ENCODE data around the gene BMPR2.
"Not testable (repeated sequence)": the region's sequence is repeated elsewhere in the genome, so short reads cannot be mapped to it uniquely, and the experiment has no call there.

Gene BMPR2

DNA sequence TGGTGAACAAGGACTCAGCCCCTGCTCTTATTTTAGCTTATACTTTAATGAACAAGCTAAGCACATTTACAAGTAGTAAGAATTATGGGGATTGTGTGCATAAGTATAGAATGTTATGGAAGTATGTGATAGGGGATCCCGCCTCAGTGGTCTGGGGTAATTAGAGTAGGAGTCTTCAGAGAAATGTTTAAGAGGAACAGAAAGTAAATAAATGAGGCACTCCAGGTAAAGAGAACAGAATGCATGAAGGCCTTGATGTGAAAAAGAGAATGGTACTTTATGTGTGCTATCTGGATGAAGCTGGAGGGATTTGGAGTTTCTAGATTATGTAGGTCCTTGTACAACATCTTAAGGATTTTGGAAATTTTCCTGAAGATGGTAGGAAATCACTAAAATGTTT, 76.6 kb downstream of the BMPR2 start:
- no peak for DNase-seq (ENCODE audit: low spot score)

DNA sequence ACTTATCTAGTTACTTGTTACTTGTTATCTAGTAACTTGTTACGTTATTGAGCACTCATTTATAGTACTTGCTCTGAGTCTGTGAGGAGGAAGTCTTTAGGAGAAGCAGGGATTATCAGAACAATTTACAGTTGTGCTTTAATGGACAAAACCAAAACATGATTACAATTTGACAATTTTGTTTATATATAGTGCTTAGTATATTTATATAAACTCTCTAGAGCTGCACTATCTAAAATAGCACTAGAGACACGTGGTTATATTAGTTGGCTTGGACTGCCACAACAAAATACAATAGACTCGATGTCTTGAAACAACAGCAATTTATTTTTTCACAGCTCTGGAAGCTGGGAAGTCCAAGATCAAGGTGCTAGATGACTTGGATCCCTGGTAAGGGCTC, 78.4 kb downstream of the BMPR2 start:
- no peak for DNase-seq (ENCODE audit: low spot score)

DNA sequence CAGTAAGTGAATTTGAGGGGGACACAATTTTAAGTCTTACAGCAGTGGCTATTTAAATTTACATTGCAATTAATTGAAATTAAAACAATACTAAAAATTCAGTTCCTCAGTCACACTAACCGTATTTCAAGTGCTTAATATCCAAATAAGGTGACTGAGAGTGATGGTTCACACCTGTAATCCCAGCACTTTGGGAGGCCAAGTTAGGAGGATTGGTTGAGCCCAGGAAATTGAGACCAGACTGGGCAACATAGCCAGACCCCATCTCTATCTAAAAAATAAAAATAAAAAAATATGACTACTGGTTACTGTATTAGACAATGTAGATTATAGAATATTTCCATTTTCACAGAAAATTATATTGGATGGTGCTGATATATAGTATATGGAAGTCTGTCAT, 79.0 kb downstream of the BMPR2 start:
- no peak for DNase-seq (ENCODE audit: low spot score)

DNA sequence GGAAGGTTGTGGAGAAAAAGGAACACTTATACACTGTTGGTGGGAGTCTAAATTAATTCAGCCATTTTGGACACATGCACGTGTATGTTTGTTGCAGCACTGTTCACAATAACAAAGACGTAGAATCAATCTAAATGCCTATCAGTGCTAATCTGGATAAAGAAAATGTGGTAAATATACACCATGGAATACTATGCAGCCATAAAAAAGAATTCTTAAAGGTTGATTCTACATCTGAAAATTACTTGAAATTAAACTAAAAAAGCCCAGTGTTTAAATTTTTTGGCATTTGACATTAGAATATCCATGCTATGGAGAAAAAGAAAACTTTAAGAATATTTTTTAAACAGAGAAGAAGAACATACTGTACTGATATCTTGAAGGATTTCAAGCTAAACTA, 84.0 kb downstream of the BMPR2 start:
- DNase-seq (ENCODE audit: low spot score): no peak

DNA sequence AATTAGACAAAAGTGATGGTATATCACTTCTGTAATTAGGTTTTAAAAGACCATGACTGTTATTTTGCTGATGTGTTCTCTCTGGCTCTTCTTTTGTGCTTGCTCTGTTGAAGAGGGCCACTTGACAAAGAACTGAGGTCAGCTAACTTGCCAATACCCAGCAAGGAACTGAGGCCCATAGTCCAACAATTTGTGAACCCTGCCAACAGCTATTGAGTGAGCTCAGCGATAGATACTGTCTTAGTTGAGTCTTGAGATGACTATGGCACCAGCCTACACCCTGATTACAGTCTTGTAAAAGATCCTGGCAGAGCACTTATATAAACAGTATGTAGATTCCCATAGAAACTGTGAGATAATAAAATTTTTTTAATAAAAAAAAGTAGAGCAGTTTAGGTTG, 103.0 kb downstream of the BMPR2 start:
- no peak for DNase-seq (ENCODE audit: low spot score)

DNA sequence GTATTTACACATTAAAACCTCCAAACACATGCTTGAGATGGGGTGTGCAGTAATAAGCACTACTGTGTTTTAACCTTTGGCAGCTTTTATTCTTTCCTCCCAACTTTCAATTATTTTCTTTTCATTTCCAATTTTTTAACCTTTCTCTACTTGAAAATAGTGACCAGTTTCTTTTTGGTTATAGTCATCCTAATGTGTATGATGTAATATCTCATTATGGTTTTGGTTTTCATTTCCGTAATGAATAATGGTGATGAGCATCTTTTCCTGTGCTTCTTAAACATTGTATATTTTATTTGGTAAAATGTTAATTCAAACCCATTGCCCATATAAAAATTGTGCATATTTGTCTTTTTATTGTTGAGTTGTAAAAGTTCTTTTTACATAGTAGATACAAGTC, 103.5 kb downstream of the BMPR2 start:
- DNase-seq (ENCODE audit: low spot score): no peak

DNA sequence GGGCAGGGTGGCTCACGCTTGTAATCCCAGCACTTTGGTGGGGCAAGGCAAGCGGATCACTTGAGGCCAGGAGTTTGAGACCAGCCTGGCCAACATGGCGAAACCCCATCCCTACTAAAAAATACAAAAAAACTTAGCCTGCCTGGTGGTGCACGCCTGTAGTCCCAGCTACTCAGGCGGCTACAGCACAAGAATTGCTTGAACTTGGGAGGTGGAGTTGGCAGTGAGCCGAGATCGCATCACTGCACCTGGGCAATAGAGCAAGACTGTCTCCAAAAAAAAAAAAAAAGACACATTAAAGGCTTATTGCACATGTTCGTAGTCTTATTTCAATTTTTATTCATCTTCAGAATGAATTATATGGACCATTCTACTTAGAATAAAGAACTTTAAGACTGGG, 110.2 kb downstream of the BMPR2 start:
- no peak for DNase-seq (ENCODE audit: low spot score)

DNA sequence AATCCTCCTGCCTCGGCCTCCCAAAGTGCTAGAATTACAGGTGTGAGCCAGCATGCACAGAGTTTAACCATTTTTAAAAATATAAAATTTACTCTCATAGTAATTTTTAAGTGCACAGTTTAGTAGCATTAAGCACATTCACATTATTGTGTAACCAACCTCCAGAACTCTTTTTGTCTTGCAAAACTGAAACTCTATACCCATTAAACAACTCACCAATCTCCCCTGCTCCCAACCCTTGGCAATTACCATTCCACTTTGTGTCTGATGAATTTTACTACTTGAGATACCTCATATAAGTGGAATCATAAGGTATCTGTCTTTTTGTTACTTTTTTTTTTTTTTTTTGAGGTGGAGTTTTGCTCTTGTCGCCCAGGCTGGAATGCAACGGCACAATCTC, 112.5 kb downstream of the BMPR2 start:
- no peak for DNase-seq (ENCODE audit: low spot score)

DNA sequence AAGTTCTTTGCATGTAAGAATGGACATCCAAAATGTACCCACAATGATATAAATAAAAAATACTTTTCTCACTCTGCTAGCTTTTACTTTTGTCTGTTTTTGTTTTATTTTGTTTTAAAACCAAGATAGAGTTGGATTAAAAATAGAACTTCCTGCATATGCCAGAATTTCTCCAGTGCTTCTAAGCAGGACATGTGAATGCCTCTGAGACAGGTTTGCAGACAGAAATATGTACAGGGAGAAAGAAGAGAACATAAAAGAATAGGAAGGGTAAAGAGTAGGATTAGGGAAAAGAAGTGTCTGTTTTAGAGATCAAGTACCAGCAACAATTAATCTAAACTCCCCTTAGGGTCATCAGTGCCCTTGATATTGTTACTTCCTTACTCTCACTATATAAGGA, 114.4 kb downstream of the BMPR2 start:
- DNase-seq (ENCODE audit: low spot score): no peak

DNA sequence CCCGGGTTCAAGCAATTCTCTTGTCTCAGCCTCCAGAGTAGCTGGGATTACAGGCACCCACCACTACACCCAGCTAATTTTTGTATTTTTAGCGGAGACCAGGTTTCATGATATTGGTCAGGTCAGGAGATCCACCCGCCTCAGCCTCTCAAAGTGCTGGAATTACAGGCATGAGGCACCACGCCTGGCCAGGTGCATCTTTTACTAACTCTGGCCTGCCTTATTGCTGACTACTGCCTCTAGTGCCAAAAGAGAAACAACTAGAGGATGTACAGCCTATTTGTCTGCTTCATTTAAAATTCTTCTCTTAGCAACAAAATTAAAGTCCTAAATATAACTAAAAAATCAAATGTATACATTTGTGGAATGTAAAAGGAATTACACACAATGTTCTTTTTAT, 115.4 kb downstream of the BMPR2 start:
- no peak for DNase-seq (ENCODE audit: low spot score)

DNA sequence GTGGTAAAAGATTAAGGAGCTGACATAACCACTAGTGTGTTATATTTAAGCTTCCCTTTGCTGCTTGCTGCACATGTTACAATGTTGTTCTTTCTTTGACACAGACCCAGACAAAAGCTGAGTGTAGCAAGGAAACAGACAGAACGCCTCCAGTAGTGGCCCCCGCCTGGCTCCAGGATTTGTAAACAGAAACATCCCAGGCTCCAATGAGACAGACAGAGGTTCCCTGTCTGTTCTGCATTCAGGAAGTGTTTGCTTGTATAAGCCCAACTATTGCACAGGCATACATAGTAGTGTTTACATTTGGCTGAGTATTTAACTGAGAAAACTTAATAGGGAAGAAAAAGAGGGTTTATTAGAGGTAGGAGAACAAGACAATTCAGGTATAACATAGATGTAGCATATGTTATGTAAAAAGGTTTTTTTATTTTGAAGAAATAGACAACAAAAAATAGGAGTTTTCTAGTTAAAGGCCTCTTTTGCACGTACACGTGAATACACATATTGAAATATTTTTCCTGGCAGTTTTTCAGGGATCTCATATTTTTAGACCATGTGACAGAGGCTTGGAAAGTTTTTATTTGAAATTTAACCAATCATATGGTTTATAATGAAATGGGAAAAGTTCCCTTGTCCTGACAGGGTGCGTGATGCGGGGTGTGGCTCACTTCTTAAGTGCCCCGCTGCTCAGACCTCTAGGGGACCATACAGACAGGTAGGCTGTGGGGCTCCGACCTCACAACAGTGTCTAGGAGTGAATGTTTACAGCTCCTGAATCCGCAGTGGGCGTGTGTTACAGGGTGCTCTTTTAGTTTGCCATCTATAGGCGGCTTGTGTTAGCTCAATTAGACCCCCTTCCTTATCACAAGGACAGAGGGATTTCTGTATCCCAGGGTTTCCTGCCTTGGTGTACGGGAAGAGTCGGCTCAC, 118.4 kb downstream of the BMPR2 start:
- no peak for DNase-seq (ENCODE audit: low spot score)

DNA sequence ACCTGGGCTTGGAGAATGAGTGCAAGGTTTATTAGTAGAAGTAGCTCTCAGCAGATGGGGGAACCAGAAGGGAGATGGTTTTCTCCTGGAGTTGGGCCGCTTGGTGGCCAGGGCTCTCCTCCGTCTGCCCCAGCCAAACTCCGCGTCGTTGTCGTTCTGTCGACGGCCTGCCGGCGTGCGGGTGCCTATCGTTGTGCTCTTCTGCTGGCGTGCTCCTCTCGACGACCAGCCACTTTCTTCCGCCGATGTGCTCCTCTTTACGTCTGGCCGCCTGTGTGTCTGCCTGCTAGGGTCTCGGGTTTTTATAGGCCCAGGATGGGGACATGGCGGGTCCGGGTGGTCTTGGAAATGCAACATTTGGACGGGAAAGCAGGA, 119.1 kb downstream of the BMPR2 start:
- no peak for DNase-seq (ENCODE audit: low spot score)

DNA sequence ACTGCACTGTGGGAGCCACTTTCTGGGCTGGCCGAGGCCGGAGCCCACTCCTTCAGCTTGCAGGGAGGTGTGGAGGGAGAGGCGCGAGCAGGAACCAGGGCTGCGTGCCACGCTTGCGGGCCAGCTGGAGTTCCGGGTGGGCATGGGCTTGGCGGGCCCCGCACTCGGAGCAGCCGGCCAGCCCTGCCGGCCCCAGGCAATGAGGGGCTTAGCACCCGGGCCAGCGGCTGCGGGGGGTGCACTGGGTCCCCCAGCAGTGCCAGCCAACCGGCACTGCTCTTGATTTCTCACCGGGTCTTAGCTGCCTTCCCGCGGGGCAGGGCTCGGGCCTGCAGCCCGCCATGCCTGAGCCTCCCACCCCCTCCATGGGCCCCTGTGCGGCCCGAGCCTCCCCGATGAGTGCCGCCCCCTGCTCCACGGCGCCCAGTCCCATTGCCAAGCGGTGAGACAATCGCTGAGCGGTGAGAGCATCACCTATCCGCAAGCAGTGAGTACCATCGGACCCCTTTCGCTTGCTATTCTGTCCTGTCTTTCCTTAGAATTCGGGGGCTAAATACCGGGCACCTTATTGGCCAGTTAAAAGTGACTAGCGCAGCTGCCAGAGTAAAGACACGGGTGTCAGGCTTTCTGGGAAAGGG, 120.8 kb downstream of the BMPR2 start:
- not testable (repeated sequence) for DNase-seq (ENCODE audit: low spot score)

DNA sequence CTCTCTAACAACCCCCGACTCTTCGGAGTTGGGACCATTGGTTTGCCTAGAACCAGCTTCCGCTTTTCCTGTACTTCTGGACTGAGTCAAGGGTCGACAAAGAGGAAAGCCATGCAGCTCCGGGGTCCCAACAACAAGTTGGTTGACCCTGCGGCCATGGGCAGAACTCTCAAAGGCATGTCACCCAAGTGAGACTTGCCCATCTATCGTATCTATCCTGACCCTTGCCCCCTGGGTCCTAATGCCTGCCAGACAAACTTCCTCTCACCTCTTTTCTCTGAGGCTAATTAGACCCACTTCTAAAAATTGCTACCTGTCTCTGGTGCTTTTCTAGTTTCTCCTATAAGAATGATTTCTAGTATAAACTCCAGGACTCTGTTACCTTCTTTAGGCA, 121.3 kb downstream of the BMPR2 start:
- DNase-seq (ENCODE audit: low spot score): not testable (repeated sequence)

DNA sequence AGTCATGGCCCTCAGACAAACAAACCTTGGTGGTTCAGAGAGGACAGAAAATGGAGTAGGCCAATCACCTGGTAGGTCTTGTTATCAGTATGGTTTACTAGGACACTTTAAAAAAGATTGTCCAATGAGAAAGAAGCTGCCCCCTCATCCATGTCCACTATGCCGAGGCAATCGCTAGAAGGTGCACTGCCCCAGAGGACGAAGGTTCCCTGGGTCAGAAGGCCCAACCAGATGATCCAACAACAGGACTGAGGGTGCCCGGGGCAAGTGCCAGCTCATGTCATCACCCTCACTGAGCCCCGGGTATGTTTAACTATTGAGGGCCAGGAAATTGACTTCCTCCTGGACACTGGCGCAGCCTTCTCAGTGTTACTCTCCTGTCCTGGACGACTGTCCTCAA, 123.7 kb downstream of the BMPR2 start:
- DNase-seq (ENCODE audit: low spot score): not testable (repeated sequence)

DNA sequence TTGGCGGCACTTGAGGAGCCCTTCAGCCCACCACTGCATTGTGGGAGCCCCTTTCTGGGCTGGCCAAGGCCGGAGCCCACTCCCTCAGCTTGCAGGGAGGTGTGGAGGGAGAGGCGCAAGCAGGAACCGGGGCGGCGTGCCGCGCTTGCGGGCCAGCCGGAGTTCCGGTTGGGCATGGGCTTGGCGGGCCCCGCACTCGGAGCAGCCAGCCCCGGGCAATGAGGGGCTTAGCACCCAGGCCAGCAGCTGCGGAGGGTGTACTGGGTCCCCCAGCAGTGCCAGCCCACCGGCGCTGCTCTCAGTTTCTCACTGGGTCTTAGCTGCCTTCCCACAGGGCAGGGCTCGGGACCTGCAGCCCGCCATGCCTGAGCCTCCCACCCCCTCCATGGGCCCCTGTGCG, 127.1 kb downstream of the BMPR2 start:
- not testable (repeated sequence) for DNase-seq (ENCODE audit: low spot score)

DNA sequence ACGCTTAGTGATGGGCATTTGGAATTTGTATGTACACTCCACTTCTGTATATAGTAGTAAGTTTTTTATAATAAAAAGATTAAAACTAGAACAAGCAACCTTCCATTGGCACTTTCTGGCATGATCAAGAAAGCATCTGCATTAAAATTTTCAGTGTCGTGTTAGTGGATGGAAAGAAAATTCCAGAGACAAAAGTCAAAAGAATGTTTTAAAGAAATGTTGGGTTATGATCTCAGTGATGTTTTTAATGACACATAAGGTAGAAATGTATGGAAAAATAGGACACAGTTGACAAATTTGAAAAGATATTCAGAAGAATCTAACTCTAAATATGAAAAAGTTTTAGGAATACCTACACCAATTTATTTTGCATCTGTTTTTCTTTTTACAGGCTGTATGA, 132.6 kb downstream of the BMPR2 start:
- no peak for DNase-seq (ENCODE audit: low spot score)

DNA sequence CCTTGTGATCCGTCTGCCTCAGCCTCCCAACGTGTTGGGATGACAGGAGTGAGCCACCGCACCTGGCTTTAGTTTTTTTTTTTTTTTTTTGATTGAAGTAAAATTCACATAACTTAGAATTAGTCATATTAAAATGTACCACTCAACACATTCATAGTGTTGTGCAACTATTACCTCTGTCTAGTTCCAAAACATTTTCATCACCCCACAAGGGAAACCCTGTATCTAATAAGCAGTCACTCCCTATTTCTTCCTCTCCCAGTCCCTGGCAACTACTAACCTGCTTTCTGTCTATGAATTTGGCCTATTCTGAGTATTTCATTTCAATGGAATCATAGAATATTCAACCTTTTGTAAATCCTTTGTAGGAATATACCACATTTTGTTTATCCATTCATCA, 134.8 kb downstream of the BMPR2 start:
- DNase-seq (ENCODE audit: low spot score): no peak

DNA sequence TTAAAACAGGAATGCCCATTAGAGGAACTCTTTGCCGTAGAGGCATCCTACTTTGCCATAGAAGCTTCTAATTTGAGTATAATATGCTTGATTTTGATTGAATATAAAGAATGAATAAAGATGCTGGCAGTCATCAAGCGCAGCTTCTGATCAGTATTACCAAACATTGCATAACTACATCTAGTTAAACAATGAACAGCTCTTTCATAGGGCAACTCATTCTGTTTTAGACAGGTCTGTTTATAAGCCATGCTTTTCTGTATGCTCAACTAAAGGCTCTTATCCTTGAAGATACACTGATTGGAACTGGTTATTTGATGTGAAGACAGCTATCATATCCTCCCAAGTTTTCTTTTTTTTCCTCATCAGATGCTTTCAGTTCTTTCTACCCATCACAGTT, 136.0 kb downstream of the BMPR2 start:
- DNase-seq (ENCODE audit: low spot score): no peak

DNA sequence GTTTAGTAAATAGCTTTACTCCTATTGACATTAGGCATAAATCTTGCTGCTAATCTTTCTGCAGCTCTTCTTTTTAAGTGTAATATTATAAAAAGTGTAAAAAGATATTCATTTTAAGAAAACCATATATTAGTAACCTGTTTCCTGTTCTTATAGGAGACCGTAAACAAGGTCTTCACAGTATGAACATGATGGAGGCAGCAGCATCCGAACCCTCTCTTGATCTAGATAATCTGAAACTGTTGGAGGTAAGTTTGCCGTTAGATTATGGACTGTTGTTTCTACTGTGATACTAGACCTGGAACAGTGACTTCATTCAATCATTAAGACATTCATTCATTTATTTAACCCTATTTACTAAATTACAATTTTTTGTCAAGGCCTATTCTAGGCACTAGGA, 138.6 kb downstream of the BMPR2 start:
- no peak for DNase-seq (ENCODE audit: low spot score)

DNA sequence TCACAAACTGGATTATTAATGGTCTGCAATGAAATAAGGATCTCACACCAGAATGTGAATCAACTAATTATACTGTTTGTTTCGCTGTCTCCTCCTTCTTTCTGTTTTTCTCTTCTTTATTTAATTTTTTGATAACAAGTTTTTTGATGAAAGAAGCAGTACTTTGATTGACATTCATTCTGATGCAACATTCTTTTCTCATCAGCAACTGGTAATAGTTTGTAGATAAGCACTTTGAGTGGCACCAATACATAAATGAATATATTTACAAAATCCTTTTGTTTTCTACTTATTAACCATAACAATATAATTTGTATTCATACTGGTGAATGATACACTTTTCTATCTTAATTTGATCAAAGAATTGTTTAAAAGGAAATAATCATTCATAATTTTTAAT, 143.3 kb downstream of the BMPR2 start:
- no peak for DNase-seq (ENCODE audit: low spot score)

DNA sequence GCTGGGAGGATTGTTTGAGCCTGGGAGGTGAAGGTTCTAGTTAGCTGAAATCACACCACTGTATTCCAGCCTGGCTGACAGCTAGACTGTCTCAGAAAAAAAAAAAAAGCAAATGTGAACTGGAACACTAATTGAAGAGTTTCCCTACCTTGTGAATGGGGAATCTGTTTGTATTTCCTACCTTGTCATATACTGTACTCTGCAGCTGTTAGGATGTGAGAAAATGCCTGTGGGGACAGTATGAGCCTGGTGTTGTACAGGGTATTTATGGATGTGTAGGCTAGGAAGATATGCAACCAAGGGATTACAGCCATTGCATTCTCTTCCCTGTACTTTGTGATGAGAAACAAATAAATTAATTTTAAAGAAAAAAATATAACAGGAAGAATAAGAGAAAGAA, 145.3 kb downstream of the BMPR2 start:
- DNase-seq (ENCODE audit: low spot score): no peak

DNA sequence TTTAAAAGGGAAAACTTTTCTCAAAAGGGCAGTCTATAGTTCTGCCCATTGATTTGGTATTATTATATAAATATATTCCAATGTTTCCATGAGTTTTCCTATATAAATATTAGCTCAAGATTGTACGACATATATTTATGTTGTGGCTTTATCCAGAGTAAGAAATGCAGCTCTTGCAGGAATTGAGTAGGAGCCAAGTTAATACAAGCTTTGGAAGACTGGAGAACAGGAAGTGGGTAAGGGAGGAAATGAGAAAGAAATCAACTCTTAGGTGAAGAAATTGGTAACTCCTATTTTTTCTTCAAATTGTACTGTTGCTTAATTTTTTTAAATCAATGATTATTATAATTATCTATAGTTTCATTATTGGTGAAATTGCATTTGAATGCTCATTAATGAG, 153.3 kb downstream of the BMPR2 start:
- DNase-seq (ENCODE audit: low spot score): no peak

DNA sequence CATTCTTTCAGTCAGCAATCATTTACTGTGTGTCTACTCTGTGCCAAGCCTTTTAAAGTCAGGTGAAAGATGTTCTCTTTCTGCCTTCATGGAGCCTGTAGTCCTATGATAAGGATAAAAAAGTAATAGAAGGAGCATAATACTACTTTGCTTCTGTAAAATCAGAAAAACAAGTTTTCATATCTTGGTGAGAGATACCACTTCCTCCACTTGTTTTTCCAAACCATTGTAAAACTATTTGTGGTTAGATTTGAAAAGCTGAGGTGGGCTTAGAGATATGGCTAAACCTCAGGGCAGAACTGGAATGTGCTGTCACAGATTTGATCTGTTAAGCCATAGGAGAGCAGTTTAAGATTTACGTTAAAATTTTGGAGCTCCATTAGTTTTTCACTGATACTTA, 153.9 kb downstream of the BMPR2 start:
- no peak for DNase-seq (ENCODE audit: low spot score)
